Kidney (tissue), 14 donors: ENCODE data around the gene GOLGA6A. TPM values are rescaled to one million over a fixed set of nuclear protein-coding genes. Genes with fewer than 3 reads are reported as not detected.

Experiments
- DNase-seq, 5 donors: peaks; one replicate each; pipeline ENCODE4 v3.0.0-alpha.2; 2013 to 2020
- FAIRE-seq: peaks from 2 replicates; lab custom pipeline; 2012; peaks lifted over from hg19 to GRCh38; lab: Jason Lieb, UNC
- H3K27ac ChIP-seq, 2 donors: one replicate each; pipeline ENCODE4 v1.7.0; 2013; ENCODE audit warnings: low read depth in 2 of 2, low read length in 2 of 2, inconsistent platforms in 1 of 2
- H3K27me3 ChIP-seq: one replicate; pipeline ENCODE4 v1.7.1; 2013; ENCODE audit warnings: low read length, inconsistent platforms; ENCODE audit not compliant: control insufficient read depth, insufficient read depth
- H3K36me3 ChIP-seq, 3 donors: one replicate each; pipeline versions ENCODE4 v1.7.0 to v1.7.1; 2013; ENCODE audit warnings: low read length in 3 of 3, control low read depth in 1 of 3, inconsistent platforms in 1 of 3; ENCODE audit not compliant: insufficient read depth in 3 of 3, control insufficient read depth in 2 of 3
- H3K4me1 ChIP-seq, 3 donors: one replicate each; pipeline versions ENCODE4 v1.7.0 to v1.7.1; 2013; ENCODE audit warnings: low read length in 3 of 3, inconsistent platforms in 1 of 3, low read depth in 1 of 3; ENCODE audit not compliant: control insufficient read depth in 2 of 3, insufficient read depth in 2 of 3
- H3K4me3 ChIP-seq, 3 donors: one replicate each; pipeline versions ENCODE4 v1.7.0 to v1.8.1; 2013; ENCODE audit warnings: low read length in 3 of 3, control low read depth in 1 of 3, inconsistent platforms in 1 of 3
- H3K9ac ChIP-seq, 3 donors: one replicate each; pipeline versions ENCODE4 v1.7.0 to v1.7.1; 2013; ENCODE audit warnings: low read length in 3 of 3, control low read depth in 1 of 3, inconsistent platforms in 1 of 3
- H3K9me3 ChIP-seq, 3 donors: one replicate each; pipeline versions ENCODE4 v1.7.0 to v1.7.1; 2013; ENCODE audit warnings: low read length in 3 of 3, control low read depth in 1 of 3, inconsistent platforms in 1 of 3; ENCODE audit not compliant: control insufficient read depth in 2 of 3, insufficient read depth in 1 of 3
- intact Hi-C: fragments of 100-400 bp; cut with DNase I; formaldehyde crosslinking; loops from one replicate; pipeline ENCODE4 v1.11.1; 2022
- polyA plus RNA-seq: library from polyadenylated mRNA; stranded (reverse); fragments of 350-450 nt; fragmentation: Illumina TruSeq; extraction: RNeasy Lipid Tissue Mini Kit (QIAGEN cat#74804); gene quantifications from one replicate; pipeline ENCODE4 v1.2.3, GENCODE V29; 2014; ENCODE audit warnings: low read depth, low replicate concordance; ENCODE audit not compliant: insufficient read depth
- total RNA-seq: library from RNA; stranded (reverse); fragmentation: NEBNext Ultra II Directional; extraction: Animal tissue kit (Norgen Biotek cat#: 25700); gene quantifications from one replicate; pipeline ENCODE4 v1.2.1, GENCODE V29; 2021
- TF ChIP-seq, protein P1 (sequence below): IDR thresholded peaks from 3 replicates; pipeline ENCODE4 v1.5.1; 2012; ENCODE audit warnings: mild to moderate bottlenecking, moderate library complexity, borderline replicate concordance; ENCODE audit not compliant: insufficient read depth; ENCODE audit errors: extremely low read depth
- donor health status: control.
- donor health status: control.
- donor health status: control.
- donor health status: control.
- donor health status: control.
- donor health status: DM: yes; HTN: yes; CAD: no.
- donor health status: Normal renal cell carcinoma (clear cell type).

Gene GOLGA6A
- total and polyA plus RNA-seq, 2 donors from 2014 or later = 0.06 TPM; not detected in 1

DNA sequence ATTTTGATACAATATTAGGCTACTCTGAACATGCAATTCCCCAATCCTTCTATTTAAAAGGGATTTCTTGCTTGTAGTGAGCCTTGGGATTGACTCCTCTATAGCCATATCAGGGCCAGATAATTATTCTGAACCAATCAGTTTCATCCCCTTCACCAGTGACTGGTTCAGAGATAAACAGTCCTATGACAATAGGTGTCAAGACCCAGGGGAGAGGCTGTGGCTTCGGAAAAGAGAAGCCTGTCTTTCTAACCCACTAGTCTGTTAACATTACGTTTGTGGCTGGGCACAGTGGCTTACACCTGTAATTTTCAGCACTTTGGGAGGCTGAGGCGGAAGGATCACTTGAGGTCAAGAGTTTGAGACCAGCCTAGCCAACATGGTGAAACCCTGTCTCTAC is 41.8 kb upstream of the GOLGA6A start:
- H3K27me3 ChIP-seq = peaks cover 7% of the 10 kb centered on the region
- TF ChIP-seq, protein P1, sequence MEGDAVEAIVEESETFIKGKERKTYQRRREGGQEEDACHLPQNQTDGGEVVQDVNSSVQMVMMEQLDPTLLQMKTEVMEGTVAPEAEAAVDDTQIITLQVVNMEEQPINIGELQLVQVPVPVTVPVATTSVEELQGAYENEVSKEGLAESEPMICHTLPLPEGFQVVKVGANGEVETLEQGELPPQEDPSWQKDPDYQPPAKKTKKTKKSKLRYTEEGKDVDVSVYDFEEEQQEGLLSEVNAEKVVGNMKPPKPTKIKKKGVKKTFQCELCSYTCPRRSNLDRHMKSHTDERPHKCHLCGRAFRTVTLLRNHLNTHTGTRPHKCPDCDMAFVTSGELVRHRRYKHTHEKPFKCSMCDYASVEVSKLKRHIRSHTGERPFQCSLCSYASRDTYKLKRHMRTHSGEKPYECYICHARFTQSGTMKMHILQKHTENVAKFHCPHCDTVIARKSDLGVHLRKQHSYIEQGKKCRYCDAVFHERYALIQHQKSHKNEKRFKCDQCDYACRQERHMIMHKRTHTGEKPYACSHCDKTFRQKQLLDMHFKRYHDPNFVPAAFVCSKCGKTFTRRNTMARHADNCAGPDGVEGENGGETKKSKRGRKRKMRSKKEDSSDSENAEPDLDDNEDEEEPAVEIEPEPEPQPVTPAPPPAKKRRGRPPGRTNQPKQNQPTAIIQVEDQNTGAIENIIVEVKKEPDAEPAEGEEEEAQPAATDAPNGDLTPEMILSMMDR = no peak
- H3K36me3 ChIP-seq = no peaks in the 10 kb centered on the region
- intact Hi-C loops = loop anchor here (5.0 kb wide), 1 partner anchor 188 kb away; no protein-coding TSS in a partner anchor
- H3K4me1 ChIP-seq = peaks cover 0 to 8% (median 0%) of the 10 kb centered on the region in 3 donors
- DNase-seq (no peak), FAIRE-seq (no peak)
- H3K9me3 ChIP-seq = no peaks in the 10 kb centered on the region
- no peak overlapping the region for H3K9ac ChIP-seq
- H3K4me3 ChIP-seq = no peak overlapping the region
- no peak overlapping the region for H3K27ac ChIP-seq

DNA sequence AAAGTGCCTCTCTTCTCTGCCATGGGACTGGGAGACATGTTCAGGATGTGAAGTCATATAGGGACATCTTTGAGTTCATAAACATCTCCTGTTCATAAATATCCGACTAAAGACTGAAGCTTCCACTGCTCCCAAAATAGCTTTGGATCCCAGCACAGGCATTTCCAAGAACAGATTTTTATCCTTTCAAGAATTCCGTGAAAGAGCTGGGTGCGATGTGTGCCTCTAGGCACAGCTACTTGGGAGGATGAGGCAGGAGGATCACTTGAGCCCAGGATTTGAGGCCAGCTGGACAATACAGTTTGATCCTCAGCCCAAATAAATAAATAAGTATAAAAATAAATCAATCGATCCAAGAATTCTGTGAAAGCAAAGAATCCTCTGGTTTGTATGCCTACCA is 41.3 kb upstream of the GOLGA6A start:
- Histone ChIP-seq H3K36me3 (no peaks in the 10 kb centered on the region), H3K9ac (no peak overlapping the region), H3K4me1 (peaks cover 0 to 6% (median 0%) of the 10 kb centered on the region in 3 donors), H3K4me3 (no peak overlapping the region), H3K27me3 (peaks cover 4% of the 10 kb centered on the region), H3K9me3 (no peaks in the 10 kb centered on the region), H3K27ac (no peak overlapping the region)
- intact Hi-C loops = loop anchor here (5.0 kb wide), 1 partner anchor 189 kb away; no protein-coding TSS in a partner anchor
- no peak for DNase-seq
- no peak for FAIRE-seq
- TF ChIP-seq, protein P1 = no peak

DNA sequence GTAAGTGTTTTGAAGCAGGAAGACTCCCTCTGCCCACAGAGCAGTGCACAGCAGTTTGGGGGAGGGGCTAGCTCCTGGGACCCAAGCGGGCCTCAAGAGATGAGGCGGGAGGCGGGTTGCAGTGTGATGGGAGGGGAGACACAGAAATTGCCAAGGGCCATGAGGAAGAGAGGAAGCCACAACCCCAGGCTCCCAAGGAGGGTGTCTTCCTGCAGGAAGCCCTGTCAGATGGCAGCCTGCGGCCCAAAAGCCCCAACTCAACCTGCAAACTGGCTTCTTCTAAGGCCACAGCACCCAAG is 40.7 kb upstream of the GOLGA6A start:
- Histone ChIP-seq H3K27ac (no peak overlapping the region), H3K4me3 (no peak overlapping the region), H3K4me1 (peaks cover 0 to 3% (median 0%) of the 10 kb centered on the region in 3 donors), H3K36me3 (no peaks in the 10 kb centered on the region), H3K9ac (no peak overlapping the region), H3K27me3 (no peaks in the 10 kb centered on the region), H3K9me3 (no peaks in the 10 kb centered on the region)
- intact Hi-C loops = loop anchor here (5.0 kb wide), 1 partner anchor 189 kb away; no protein-coding TSS in a partner anchor
- FAIRE-seq (no peak), DNase-seq (peak in 3 of 5 donors; percentile 30 to 41 (median 37))
- TF ChIP-seq, protein P1 = no peak
